Hematopoietic multipotent progenitor cell treated with erythropoietin and hydrocortisone succinate and interleukin-3 and kit ligand, for 6 days (in vitro differentiated cells): Measurements from ENCODE around the gene SNN.

Source experiments
- DNase-seq: peaks from one replicate; pipeline ENCODE4 v3.0.0-alpha.2; 2015

The SNN gene

GRCh38 chr16:11668623-11669379 is 546 bp downstream of the SNN start:
- DNase-seq = no peak

GRCh38 chr16:11669380-11670146 is 1.3 kb downstream of the SNN start:
- DNase-seq = peak; percentile 51

GRCh38 chr16:11670171-11671131 is 2.2 kb downstream of the SNN start:
- no peak for DNase-seq

- no peak for DNase-seq
Observed at GRCh38 chr16:11671271-11671670, 3.0 kb downstream of the SNN start.

- DNase-seq = no peak
Observed at GRCh38 chr16:11671676-11672075, 3.4 kb downstream of the SNN start.

GRCh38 chr16:11672206-11673090 is 4.2 kb downstream of the SNN start:
- no peak for DNase-seq

- no peak for DNase-seq
Observed at GRCh38 chr16:11673091-11674000, 5.1 kb downstream of the SNN start.

- DNase-seq = no peak
Observed at GRCh38 chr16:11674001-11674817, 6.0 kb downstream of the SNN start.

- no peak for DNase-seq
Observed at GRCh38 chr16:11674818-11675560, 6.7 kb downstream of the SNN start.

- no peak for DNase-seq
Observed at GRCh38 chr16:11675561-11676511, 7.6 kb downstream of the SNN start.

- no peak for DNase-seq
Observed at GRCh38 chr16:11676799-11677198, 8.5 kb downstream of the SNN start.

- no peak for DNase-seq
Observed at GRCh38 chr16:11677451-11677951, 9.2 kb downstream of the SNN start.

- no peak for DNase-seq
Observed at GRCh38 chr16:11677959-11678881, 10.0 kb downstream of the SNN start.

GRCh38 chr16:11679250-11679649 is 11.0 kb downstream of the SNN start:
- DNase-seq = no peak

GRCh38 chr16:11679941-11680911 is 12.0 kb downstream of the SNN start:
- DNase-seq = no peak

- no peak for DNase-seq
Observed at GRCh38 chr16:11681556-11681955, 13.3 kb downstream of the SNN start.
